Nephron (organoid): ENCODE data around the gene GDE1.
A peak's percentile ranks its signal among the peaks of the same experiment; 100 is the strongest.

Experiments
- H3K27ac Mint-ChIP-seq, 3 experiments: 2 replicates each; pipeline ENCODE4 v1.8.0; 2020; ENCODE audit warnings: mixed read lengths in 3 of 3, mild to moderate bottlenecking in 2 of 3, moderate library complexity in 1 of 3
- H3K27me3 Mint-ChIP-seq: 2 replicates; pipeline ENCODE4 v1.8.0; 2021; ENCODE audit warnings: low read depth, mild to moderate bottlenecking, moderate library complexity, mixed read lengths
- H3K36me3 Mint-ChIP-seq: 2 replicates; pipeline ENCODE4 v1.8.0; 2020; ENCODE audit warnings: low read depth, mixed read lengths
- H3K4me1 Mint-ChIP-seq: 2 replicates; pipeline ENCODE4 v1.8.0; 2020; ENCODE audit warnings: mixed read lengths
- H3K4me3 Mint-ChIP-seq, 3 experiments: 2 replicates each; pipeline ENCODE4 v1.8.0; 2020; ENCODE audit warnings: mild to moderate bottlenecking in 3 of 3, mixed read lengths in 3 of 3, moderate library complexity in 2 of 3
- H3K9me3 Mint-ChIP-seq: 2 replicates; pipeline ENCODE4 v1.8.0; 2020; ENCODE audit warnings: mixed read lengths
- CTCF ChIP-seq, 3 experiments: fragments of 200-600 bp; sonication (generic); IDR thresholded peaks; one replicate each; pipeline ENCODE4 v1.5.0; 2021; ENCODE audit warnings: antibody characterized with exemption in 3 of 3; ENCODE audit not compliant: unreplicated experiment in 3 of 3

Gene GDE1

GRCh38 chr16:19542138-19542821 is 20.4 kb upstream of the GDE1 start:
- Mint-ChIP-seq H3K27me3 (no peaks in the 10 kb centered on the region), H3K27ac (peak overlapping the region in 1 of 3 experiments; percentile 61), H3K4me3 (no peak overlapping the region), H3K9me3 (no peaks in the 10 kb centered on the region), H3K36me3 (peaks cover 44% of the 10 kb centered on the region), H3K4me1 (peaks cover 8% of the 10 kb centered on the region)
- no peak for TF ChIP-seq CTCF (IDR thresholded peaks at IDR 0.05; ENCODE audit: unreplicated experiment in 3 of 3)

GRCh38 chr16:19540241-19540970 is 18.5 kb upstream of the GDE1 start:
- TF ChIP-seq CTCF (IDR thresholded peaks at IDR 0.05; ENCODE audit: unreplicated experiment in 3 of 3): no peak
- no peak overlapping the region for H3K27ac Mint-ChIP-seq
- peaks cover 8% of the 10 kb centered on the region for H3K4me1 Mint-ChIP-seq
- no peaks in the 10 kb centered on the region for H3K27me3 Mint-ChIP-seq
- H3K9me3 Mint-ChIP-seq: no peaks in the 10 kb centered on the region
- H3K36me3 Mint-ChIP-seq: peaks cover 55% of the 10 kb centered on the region
- H3K4me3 Mint-ChIP-seq: no peak overlapping the region

- no peaks in the 10 kb centered on the region for H3K9me3 Mint-ChIP-seq
- no peak overlapping the region for H3K4me3 Mint-ChIP-seq
- no peaks in the 10 kb centered on the region for H3K4me1 Mint-ChIP-seq
- no peak overlapping the region for H3K27ac Mint-ChIP-seq
- no peaks in the 10 kb centered on the region for H3K27me3 Mint-ChIP-seq
- TF ChIP-seq CTCF (IDR thresholded peaks at IDR 0.05; ENCODE audit: unreplicated experiment in 3 of 3): no peak
- peaks cover 42% of the 10 kb centered on the region for H3K36me3 Mint-ChIP-seq
Observed at GRCh38 chr16:19532601-19533000, 10.7 kb upstream of the GDE1 start.

- Mint-ChIP-seq H3K27me3 (no peaks in the 10 kb centered on the region), H3K36me3 (peaks cover 23% of the 10 kb centered on the region), H3K27ac (no peak overlapping the region), H3K4me3 (no peak overlapping the region), H3K4me1 (peaks cover 15% of the 10 kb centered on the region), H3K9me3 (no peaks in the 10 kb centered on the region)
- no peak for TF ChIP-seq CTCF (IDR thresholded peaks at IDR 0.05; ENCODE audit: unreplicated experiment in 3 of 3)
Observed at GRCh38 chr16:19528666-19529065, 6.8 kb upstream of the GDE1 start.

- Mint-ChIP-seq H3K27me3 (no peaks in the 10 kb centered on the region), H3K36me3 (peaks cover 14% of the 10 kb centered on the region), H3K4me1 (peaks cover 20% of the 10 kb centered on the region), H3K4me3 (peak overlapping the region in 1 of 3 experiments; percentile 45), H3K9me3 (no peaks in the 10 kb centered on the region), H3K27ac (no peak overlapping the region)
- TF ChIP-seq CTCF (IDR thresholded peaks at IDR 0.05; ENCODE audit: unreplicated experiment in 3 of 3): no peak
Observed at GRCh38 chr16:19527161-19527560, 5.3 kb upstream of the GDE1 start.

- H3K4me1 Mint-ChIP-seq: peaks cover 33% of the 10 kb centered on the region
- H3K27ac Mint-ChIP-seq: peak overlapping the region in 2 of 3 experiments; percentile 37 to 77
- no peaks in the 10 kb centered on the region for H3K9me3 Mint-ChIP-seq
- H3K36me3 Mint-ChIP-seq: peaks cover 13% of the 10 kb centered on the region
- H3K27me3 Mint-ChIP-seq: no peaks in the 10 kb centered on the region
- H3K4me3 Mint-ChIP-seq: peak overlapping the region; percentile 94 to 96 (median 95)
- TF ChIP-seq CTCF (IDR thresholded peaks at IDR 0.05; ENCODE audit: unreplicated experiment in 3 of 3): no peak
Observed at GRCh38 chr16:19525385-19525723, 3.5 kb upstream of the GDE1 start.
